Loucy (cell line): ENCODE results near the gene KDM6A.

ENCODE experiments used
- H2AFZ ChIP-seq: fragments of 200-600 bp; sonication (generic); 2 replicates; pipeline ENCODE4 v1.6.0; 2016; ENCODE audit warnings: antibody characterized with exemption, mild to moderate bottlenecking, low read length, moderate library complexity
- H3F3A ChIP-seq: fragments of 200-600 bp; 2 replicates; pipeline ENCODE4 v1.6.0; 2016; ENCODE audit warnings: antibody characterized with exemption, low read depth, mild to moderate bottlenecking
- H3K27me3 ChIP-seq: fragments of 200-600 bp; sonication (generic); 2 replicates; pipeline ENCODE4 v1.6.1; 2014; ENCODE audit warnings: low read length, mild to moderate bottlenecking; ENCODE audit not compliant: insufficient read depth, poor library complexity, severe bottlenecking
- H3K36me3 ChIP-seq: fragments of 200-600 bp; sonication (generic); 2 replicates; pipeline ENCODE4 v1.6.1; 2016; ENCODE audit warnings: low read length; ENCODE audit not compliant: insufficient read depth
- H3K4me1 ChIP-seq: fragments of 200-600 bp; sonication (generic); 2 replicates; pipeline ENCODE4 v1.5.1; 2014; ENCODE audit warnings: low read length, mild to moderate bottlenecking; ENCODE audit not compliant: insufficient read depth, poor library complexity, severe bottlenecking
- H3K4me2 ChIP-seq: fragments of 200-600 bp; sonication (generic); 2 replicates; pipeline ENCODE4 v1.6.0; 2014; ENCODE audit warnings: antibody characterized with exemption, low read length, low read depth, mild to moderate bottlenecking; ENCODE audit not compliant: poor library complexity, severe bottlenecking
- H3K4me3 ChIP-seq: fragments of 200-600 bp; sonication (generic); 2 replicates; pipeline ENCODE4 v1.5.1; 2014; ENCODE audit warnings: low read length, mild to moderate bottlenecking, mixed read lengths; ENCODE audit not compliant: poor library complexity, severe bottlenecking
- H3K79me2 ChIP-seq: fragments of 200-600 bp; sonication (generic); 2 replicates; pipeline ENCODE4 v1.6.1; 2014; ENCODE audit warnings: low read length; ENCODE audit not compliant: insufficient read depth
- H3K9ac ChIP-seq: fragments of 200-600 bp; sonication (generic); 2 replicates; pipeline ENCODE4 v1.6.0; 2014; ENCODE audit warnings: mild to moderate bottlenecking, low read depth, low read length, moderate library complexity; ENCODE audit not compliant: poor library complexity, severe bottlenecking
- H3K9me2 ChIP-seq: fragments of 200-600 bp; sonication (generic); replicated peaks from 2 replicates; pipeline ENCODE4 v1.6.1; 2016; ENCODE audit warnings: low read depth, low read length, mixed read lengths
- H3K9me3 ChIP-seq: fragments of 200-600 bp; sonication (generic); 2 replicates; pipeline ENCODE4 v1.6.1; 2014; ENCODE audit warnings: mild to moderate bottlenecking, antibody characterized with exemption, low read length, low read depth; ENCODE audit not compliant: insufficient read depth
- H4K20me1 ChIP-seq: fragments of 200-600 bp; sonication (generic); 2 replicates; pipeline ENCODE4 v1.6.0; 2014; ENCODE audit warnings: antibody characterized with exemption, low read length, mild to moderate bottlenecking; ENCODE audit not compliant: insufficient read depth, poor library complexity, severe bottlenecking
- CTCF ChIP-seq: fragments of 200-600 bp; sonication (generic); conservative IDR thresholded peaks from 2 replicates; pipeline ENCODE4 v1.5.1; 2014; ENCODE audit warnings: mild to moderate bottlenecking, antibody characterized with exemption, low read length
- EZH2phosphoT487 ChIP-seq: fragments of 200-600 bp; IDR thresholded peaks from 2 replicates; pipeline ENCODE4 v1.6.1; 2018; ENCODE audit warnings: antibody characterized with exemption, mild to moderate bottlenecking, moderate library complexity, borderline replicate concordance

The KDM6A gene

GRCh38 chrX:45138525-45138924 lies 265.5 kb downstream of the KDM6A start:
- Histone ChIP-seq H3K4me3 (no peak overlapping the region), H3K36me3 (no peaks in the 10 kb centered on the region), H3K9me2 (no peaks in the 10 kb centered on the region), H4K20me1 (no peaks in the 10 kb centered on the region), H3K4me2 (no peak overlapping the region), H3K27me3 (no peaks in the 10 kb centered on the region), H2AFZ (no peak overlapping the region), H3K4me1 (no peaks in the 10 kb centered on the region), H3F3A (no peaks in the 10 kb centered on the region), H3K79me2 (no peaks in the 10 kb centered on the region), H3K9ac (no peak overlapping the region), H3K9me3 (no peaks in the 10 kb centered on the region)
- no peak for TF ChIP-seq CTCF
- no peak for TF ChIP-seq EZH2phosphoT487

- Histone ChIP-seq H3K79me2 (no peaks in the 10 kb centered on the region), H3K9me2 (no peaks in the 10 kb centered on the region), H3K4me3 (no peak overlapping the region), H3K27me3 (no peaks in the 10 kb centered on the region), H2AFZ (no peak overlapping the region), H3F3A (no peaks in the 10 kb centered on the region), H3K9me3 (no peaks in the 10 kb centered on the region), H4K20me1 (no peaks in the 10 kb centered on the region), H3K36me3 (no peaks in the 10 kb centered on the region), H3K9ac (no peak overlapping the region), H3K4me1 (no peaks in the 10 kb centered on the region), H3K4me2 (no peak overlapping the region)
- TF ChIP-seq EZH2phosphoT487: no peak
- TF ChIP-seq CTCF: no peak
These were observed 267.8 kb downstream of the KDM6A start for GRCh38 chrX:45140812-45141211.

- no peaks in the 10 kb centered on the region for H3K4me1 ChIP-seq
- TF ChIP-seq CTCF (no peak), EZH2phosphoT487 (no peak)
- no peak overlapping the region for H3K4me3 ChIP-seq
These were observed 269.2 kb downstream of the KDM6A start for GRCh38 chrX:45142185-45142584.

More at GRCh38 chrX:45142185-45142584, 269.2 kb downstream of the KDM6A start:
- Histone ChIP-seq H3K36me3 (no peaks in the 10 kb centered on the region), H3K9me2 (no peaks in the 10 kb centered on the region), H4K20me1 (no peaks in the 10 kb centered on the region), H3F3A (no peaks in the 10 kb centered on the region), H3K9ac (no peak overlapping the region), H3K27me3 (no peaks in the 10 kb centered on the region), H2AFZ (no peak overlapping the region), H3K9me3 (no peaks in the 10 kb centered on the region), H3K79me2 (no peaks in the 10 kb centered on the region), H3K4me2 (no peak overlapping the region)
